ENCODE measurements around the gene DNAH17. TPM values are rescaled to one million over a fixed set of nuclear protein-coding genes. Genes with fewer than 3 reads are reported as not detected.

The DNAH17 gene
- total RNA-seq, 2 experiments from 2014 or later: 0.19 to 0.42 TPM

GRCh38 chr17:78563189-78564145 is 13.7 kb downstream of the DNAH17 start:
- H3K27me3 Mint-ChIP-seq (ENCODE audit: low read depth): no peaks in the 10 kb centered on the region
- H3K27ac Mint-ChIP-seq: no peak overlapping the region
- intact Hi-C loops (cut with micrococcal nuclease): no loop called here
- no peak overlapping the region for H3K4me3 Mint-ChIP-seq
- no peaks in the 10 kb centered on the region for H3K4me1 Mint-ChIP-seq (ENCODE audit: low read depth)
- CTCF ChIA-PET: no interaction called here
- no peak for DNase-seq
- no peaks in the 10 kb centered on the region for H3K36me3 Mint-ChIP-seq (ENCODE audit: low read depth)
- no peaks in the 10 kb centered on the region for H3K9me3 Mint-ChIP-seq

GRCh38 chr17:78562734-78563133 is 14.5 kb downstream of the DNAH17 start:
- Mint-ChIP-seq H3K4me1 (ENCODE audit: low read depth) (no peaks in the 10 kb centered on the region), H3K27me3 (ENCODE audit: low read depth) (no peaks in the 10 kb centered on the region)
- intact Hi-C loops (cut with micrococcal nuclease): no loop called here

GRCh38 chr17:78561166-78561565 is 16.0 kb downstream of the DNAH17 start:
- H3K36me3 Mint-ChIP-seq (ENCODE audit: low read depth): no peaks in the 10 kb centered on the region
- intact Hi-C loops (cut with micrococcal nuclease): no loop called here
- no peak overlapping the region for H3K4me3 Mint-ChIP-seq
- CTCF ChIA-PET: no interaction called here
- H3K27me3 Mint-ChIP-seq (ENCODE audit: low read depth): no peaks in the 10 kb centered on the region
- no peak overlapping the region for H3K27ac Mint-ChIP-seq
- no peaks in the 10 kb centered on the region for H3K4me1 Mint-ChIP-seq (ENCODE audit: low read depth)
- DNase-seq: no peak
- H3K9me3 Mint-ChIP-seq: no peaks in the 10 kb centered on the region

More at GRCh38 chr17:78562734-78563133, 14.5 kb downstream of the DNAH17 start:
- DNase-seq: no peak
- CTCF ChIA-PET: no interaction called here
- no peak overlapping the region for H3K4me3 Mint-ChIP-seq
- H3K27ac Mint-ChIP-seq: no peak overlapping the region
- H3K9me3 Mint-ChIP-seq: no peaks in the 10 kb centered on the region
- no peaks in the 10 kb centered on the region for H3K36me3 Mint-ChIP-seq (ENCODE audit: low read depth)

- CTCF ChIA-PET: interaction anchor here (0.7 kb wide), 1 partner anchor 27 kb away, joined by 3 read pairs; no protein-coding TSS in a partner anchor
- no peak for DNase-seq
- no peaks in the 10 kb centered on the region for H3K9me3 Mint-ChIP-seq
- H3K36me3 Mint-ChIP-seq (ENCODE audit: low read depth): no peaks in the 10 kb centered on the region
- H3K27ac Mint-ChIP-seq: no peak overlapping the region
- H3K4me1 Mint-ChIP-seq (ENCODE audit: low read depth): no peaks in the 10 kb centered on the region
- H3K4me3 Mint-ChIP-seq: no peak overlapping the region
- H3K27me3 Mint-ChIP-seq (ENCODE audit: low read depth): no peaks in the 10 kb centered on the region
- intact Hi-C loops (cut with micrococcal nuclease): no loop called here
These were observed 16.5 kb downstream of the DNAH17 start for GRCh38 chr17:78560731-78561130.

- no peaks in the 10 kb centered on the region for H3K9me3 Mint-ChIP-seq
- no peak overlapping the region for H3K27ac Mint-ChIP-seq
- H3K27me3 Mint-ChIP-seq (ENCODE audit: low read depth): no peaks in the 10 kb centered on the region
- no peaks in the 10 kb centered on the region for H3K36me3 Mint-ChIP-seq (ENCODE audit: low read depth)
- intact Hi-C loops (cut with micrococcal nuclease): no loop called here
- H3K4me1 Mint-ChIP-seq (ENCODE audit: low read depth): no peaks in the 10 kb centered on the region
- peak; percentile 37 for DNase-seq
- CTCF ChIA-PET: interaction anchor here (0.6 kb wide), 1 partner anchor 204 kb away, joined by 3 read pairs; no protein-coding TSS in a partner anchor
- no peak overlapping the region for H3K4me3 Mint-ChIP-seq
These were observed 17.3 kb downstream of the DNAH17 start for GRCh38 chr17:78559749-78560368.

- H3K4me3 Mint-ChIP-seq: no peak overlapping the region
- H3K27ac Mint-ChIP-seq: no peak overlapping the region
- H3K36me3 Mint-ChIP-seq (ENCODE audit: low read depth): no peaks in the 10 kb centered on the region
- no peak for DNase-seq
- H3K27me3 Mint-ChIP-seq (ENCODE audit: low read depth): no peaks in the 10 kb centered on the region
- no peaks in the 10 kb centered on the region for H3K9me3 Mint-ChIP-seq
- CTCF ChIA-PET: no interaction called here
- no peaks in the 10 kb centered on the region for H3K4me1 Mint-ChIP-seq (ENCODE audit: low read depth)
- intact Hi-C loops (cut with micrococcal nuclease): no loop called here
These were observed 18.2 kb downstream of the DNAH17 start for GRCh38 chr17:78558989-78559388.

GRCh38 chr17:78558181-78558850 is 18.9 kb downstream of the DNAH17 start:
- no peaks in the 10 kb centered on the region for H3K36me3 Mint-ChIP-seq (ENCODE audit: low read depth)
- CTCF ChIA-PET: no interaction called here

GRCh38 chr17:78557598-78558039 is 19.6 kb downstream of the DNAH17 start:
- H3K4me1 Mint-ChIP-seq (ENCODE audit: low read depth): no peaks in the 10 kb centered on the region
- no peak for DNase-seq
- CTCF ChIA-PET: interaction anchor here (0.8 kb wide), 1 partner anchor 35 kb away, joined by 5 read pairs; no protein-coding TSS in a partner anchor
- H3K9me3 Mint-ChIP-seq: no peaks in the 10 kb centered on the region
- intact Hi-C loops (cut with micrococcal nuclease): no loop called here
- H3K27ac Mint-ChIP-seq: no peak overlapping the region
- no peaks in the 10 kb centered on the region for H3K36me3 Mint-ChIP-seq (ENCODE audit: low read depth)
- no peaks in the 10 kb centered on the region for H3K27me3 Mint-ChIP-seq (ENCODE audit: low read depth)
- H3K4me3 Mint-ChIP-seq: no peak overlapping the region

More at GRCh38 chr17:78558181-78558850, 18.9 kb downstream of the DNAH17 start:
- no peaks in the 10 kb centered on the region for H3K9me3 Mint-ChIP-seq
- DNase-seq: peak; percentile 33
- no peak overlapping the region for H3K27ac Mint-ChIP-seq
- H3K4me1 Mint-ChIP-seq (ENCODE audit: low read depth): no peaks in the 10 kb centered on the region
- no peak overlapping the region for H3K4me3 Mint-ChIP-seq
- no peaks in the 10 kb centered on the region for H3K27me3 Mint-ChIP-seq (ENCODE audit: low read depth)
- intact Hi-C loops (cut with micrococcal nuclease): no loop called here

- no peaks in the 10 kb centered on the region for H3K36me3 Mint-ChIP-seq (ENCODE audit: low read depth)
- no peaks in the 10 kb centered on the region for H3K27me3 Mint-ChIP-seq (ENCODE audit: low read depth)
- H3K27ac Mint-ChIP-seq: no peak overlapping the region
- no peak overlapping the region for H3K4me3 Mint-ChIP-seq
- CTCF ChIA-PET: interaction anchor here (0.8 kb wide), 1 partner anchor 34 kb away, joined by 5 read pairs; no protein-coding TSS in a partner anchor
- intact Hi-C loops (cut with micrococcal nuclease): no loop called here
- DNase-seq: no peak
- no peaks in the 10 kb centered on the region for H3K4me1 Mint-ChIP-seq (ENCODE audit: low read depth)
- no peaks in the 10 kb centered on the region for H3K9me3 Mint-ChIP-seq
These were observed 20.4 kb downstream of the DNAH17 start for GRCh38 chr17:78556812-78557211.

- CTCF ChIA-PET: no interaction called here
- Mint-ChIP-seq H3K4me1 (ENCODE audit: low read depth) (no peaks in the 10 kb centered on the region), H3K27me3 (ENCODE audit: low read depth) (no peaks in the 10 kb centered on the region), H3K9me3 (no peaks in the 10 kb centered on the region), H3K36me3 (ENCODE audit: low read depth) (no peaks in the 10 kb centered on the region), H3K4me3 (no peak overlapping the region), H3K27ac (no peak overlapping the region)
- DNase-seq: no peak
- intact Hi-C loops (cut with micrococcal nuclease): no loop called here
These were observed 21.3 kb downstream of the DNAH17 start for GRCh38 chr17:78555746-78556401.

- Mint-ChIP-seq H3K27me3 (ENCODE audit: low read depth) (no peaks in the 10 kb centered on the region), H3K27ac (no peak overlapping the region), H3K4me1 (ENCODE audit: low read depth) (no peaks in the 10 kb centered on the region), H3K9me3 (no peaks in the 10 kb centered on the region), H3K36me3 (ENCODE audit: low read depth) (no peaks in the 10 kb centered on the region), H3K4me3 (no peak overlapping the region)
- intact Hi-C loops (cut with micrococcal nuclease): no loop called here
- CTCF ChIA-PET: no interaction called here
- no peak for DNase-seq
These were observed 26.7 kb downstream of the DNAH17 start for GRCh38 chr17:78550464-78550863.

GRCh38 chr17:78548725-78549124 is 28.5 kb downstream of the DNAH17 start:
- no peaks in the 10 kb centered on the region for H3K36me3 Mint-ChIP-seq (ENCODE audit: low read depth)
- H3K4me3 Mint-ChIP-seq: no peak overlapping the region
- CTCF ChIA-PET: no interaction called here
- H3K9me3 Mint-ChIP-seq: no peaks in the 10 kb centered on the region
- no peak for DNase-seq
- H3K27ac Mint-ChIP-seq: no peak overlapping the region
- H3K4me1 Mint-ChIP-seq (ENCODE audit: low read depth): no peaks in the 10 kb centered on the region
- intact Hi-C loops (cut with micrococcal nuclease): no loop called here
- no peaks in the 10 kb centered on the region for H3K27me3 Mint-ChIP-seq (ENCODE audit: low read depth)
